HUDEP-2 (cell line): ENCODE measurements around the gene WNT3.

Experiments
- DNase-seq, 76 experiments: peaks; one replicate each; lab custom pipeline; 2025; ENCODE audit not compliant: unreplicated experiment in 76 of 76; lab: John Stamatoyannopoulos, UW

The WNT3 gene

DNA sequence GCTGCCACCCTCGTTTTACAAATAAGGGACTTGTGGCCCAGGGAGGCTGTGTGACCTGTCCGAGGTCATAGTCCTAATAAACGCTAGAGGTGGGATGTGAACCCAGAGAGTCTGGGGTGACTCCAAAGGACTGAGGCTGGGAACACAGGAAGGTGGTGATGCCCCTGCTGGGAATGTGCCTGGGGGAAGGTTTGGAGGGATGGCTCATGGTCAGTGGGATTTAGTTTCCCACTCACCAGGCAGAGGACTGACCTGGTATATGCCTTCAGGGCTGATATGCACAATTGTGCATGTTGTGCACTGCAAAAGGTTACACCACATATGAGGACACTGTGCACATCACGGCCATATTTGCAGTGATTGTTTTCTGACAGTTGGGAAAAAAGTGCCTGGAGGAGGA, 19.0 kb upstream of the WNT3 start:
- DNase-seq = no peak

- no peak for DNase-seq
Observed at GRCh38 chr17:46836500-46836899, 18.0 kb upstream of the WNT3 start.

GRCh38 chr17:46834846-46835245, 16.4 kb upstream of the WNT3 start:
- DNase-seq = no peak

DNA sequence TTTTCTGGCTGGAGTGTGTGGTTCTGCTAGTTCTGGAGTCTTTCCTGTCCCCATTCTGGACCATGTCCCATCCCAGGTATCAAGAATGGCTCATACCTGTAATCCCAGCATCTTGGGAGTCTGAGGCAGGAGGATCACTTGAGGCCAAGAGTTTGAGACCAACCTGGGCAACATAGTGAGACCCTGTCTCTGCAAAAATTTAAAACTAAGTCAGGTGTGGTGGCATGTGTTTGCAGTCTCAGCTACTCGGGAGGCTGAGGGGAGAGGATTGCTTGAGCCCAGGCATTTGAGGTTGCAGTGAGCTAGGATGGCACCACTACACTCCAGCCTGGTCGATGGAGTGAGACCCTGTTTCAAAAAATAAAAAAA, 15.3 kb upstream of the WNT3 start:
- no peak for DNase-seq

- DNase-seq = no peak
Observed at GRCh38 chr17:46832945-46833839, 14.7 kb upstream of the WNT3 start.

- DNase-seq = no peak
Observed at GRCh38 chr17:46832331-46832821, 13.9 kb upstream of the WNT3 start.

- DNase-seq = no peak
Observed at GRCh38 chr17:46831573-46832330, 13.3 kb upstream of the WNT3 start.

DNA sequence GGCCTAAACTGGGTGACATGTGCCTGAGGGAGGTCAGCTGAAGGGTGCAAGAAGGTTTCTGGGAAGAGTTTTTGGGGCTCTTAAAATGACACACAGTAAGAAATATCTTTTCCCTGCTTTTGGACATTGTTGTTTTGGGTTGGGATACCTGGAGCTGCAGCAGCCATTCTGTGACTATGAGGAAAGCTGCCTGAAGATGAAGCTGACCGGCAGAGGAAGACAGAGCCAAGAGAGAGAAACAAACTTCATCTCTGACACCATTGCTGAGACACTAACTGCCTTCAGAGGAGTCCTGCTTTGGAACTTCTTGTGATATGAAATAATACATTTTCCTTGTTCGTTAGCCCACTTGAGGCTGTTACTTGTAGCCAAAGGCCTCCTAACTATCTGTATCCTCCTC, 8.8 kb upstream of the WNT3 start:
- DNase-seq = no peak

- no peak for DNase-seq
Observed at GRCh38 chr17:46826116-46826515, 7.6 kb upstream of the WNT3 start.

- DNase-seq = no peak
Observed at GRCh38 chr17:46823657-46824056, 5.2 kb upstream of the WNT3 start.

- peak in 15 of 76 experiments; percentile 3 to 42 (median 22) for DNase-seq
Observed at GRCh38 chr17:46822388-46822921, 4.0 kb upstream of the WNT3 start.

- no peak for DNase-seq
Observed at GRCh38 chr17:46821482-46822387, 3.2 kb upstream of the WNT3 start.

DNA sequence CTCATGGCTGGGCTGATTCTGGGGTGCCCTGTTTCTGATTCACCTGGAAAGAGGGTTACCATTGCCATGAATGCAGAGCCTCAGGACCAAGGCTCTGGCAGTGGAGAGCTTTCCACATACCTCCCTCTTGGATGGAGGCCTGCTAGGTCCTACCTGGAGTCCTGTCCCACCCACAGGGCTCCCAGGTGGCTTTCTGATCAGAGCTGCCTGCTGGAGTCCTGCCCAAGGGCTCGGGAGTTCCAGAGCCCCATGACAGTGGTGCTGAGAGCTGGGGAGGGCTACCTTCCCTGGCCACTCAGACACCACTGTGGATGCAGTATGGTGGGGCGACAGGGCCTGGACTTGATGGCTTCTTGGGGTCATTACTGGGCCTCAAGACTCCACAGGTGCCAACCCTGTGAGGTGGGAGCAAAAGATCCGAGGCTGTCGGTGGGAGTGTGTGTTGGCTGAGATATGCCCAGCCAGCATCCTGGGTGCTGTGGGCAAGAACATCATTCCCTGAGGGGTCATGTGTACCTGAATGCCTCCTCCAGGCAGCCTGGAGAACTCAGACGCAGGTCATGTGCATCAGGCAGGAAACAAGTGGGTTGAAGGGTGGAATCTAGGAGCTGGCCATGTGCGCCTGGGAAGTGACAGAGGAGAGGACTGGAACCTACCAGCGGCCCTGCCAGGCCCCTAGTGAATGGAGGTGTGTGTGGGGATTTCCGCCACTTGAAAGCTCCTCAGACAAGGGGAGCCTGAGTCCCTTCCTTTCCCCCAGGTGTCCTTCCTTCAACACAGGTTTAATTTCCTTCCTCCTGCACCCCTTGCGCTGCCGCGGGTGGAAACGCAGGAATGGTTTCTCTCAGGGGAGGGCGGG, 2.3 kb upstream of the WNT3 start:
- DNase-seq = no peak

GRCh38 chr17:46819906-46820351, 1.4 kb upstream of the WNT3 start:
- DNase-seq = no peak

GRCh38 chr17:46818929-46819859, 702 bp upstream of the WNT3 start:
- DNase-seq = peak in 17 of 76 experiments; percentile 5 to 39 (median 18)

GRCh38 chr17:46817901-46818209, 637 bp downstream of the WNT3 start:
- DNase-seq = no peak

DNA sequence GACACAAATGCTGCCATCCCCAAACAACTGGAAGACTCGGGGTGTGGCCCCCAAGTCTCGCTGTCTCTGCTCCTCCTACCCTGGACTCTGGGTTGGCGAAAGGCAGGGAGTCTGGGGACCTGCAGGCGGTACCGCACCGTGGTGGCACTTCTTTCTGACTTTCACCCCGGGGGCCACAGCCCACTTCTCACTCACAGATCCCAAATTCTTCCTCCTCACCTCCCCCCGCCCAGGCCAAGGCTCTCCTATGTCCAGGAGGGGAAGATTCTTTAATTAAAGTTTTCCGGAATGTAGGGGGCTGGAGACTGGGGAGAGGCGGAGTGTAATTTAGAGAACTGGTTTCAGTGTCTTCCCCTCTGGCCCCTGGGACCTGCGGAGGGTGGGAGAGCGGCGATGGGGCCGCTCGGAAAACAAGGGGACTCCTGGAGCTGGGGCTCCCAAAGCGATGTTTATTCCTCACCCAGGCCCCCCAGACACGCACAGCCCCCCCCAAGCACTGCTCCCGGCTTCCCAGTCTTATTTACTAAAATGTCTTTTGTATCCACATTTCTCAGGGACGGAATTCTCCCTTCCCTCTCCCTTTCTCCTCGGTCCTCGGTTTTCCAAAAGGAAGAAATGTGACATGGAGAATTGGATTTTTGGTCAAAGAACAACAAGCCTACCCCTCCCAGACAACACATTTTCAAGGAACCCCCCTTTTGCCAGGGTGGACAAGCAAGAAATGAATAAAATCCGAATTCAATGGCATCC, 1.2 kb downstream of the WNT3 start:
- no peak for DNase-seq
